T-helper 9 cell (primary cell): Measurements from ENCODE around the gene CNFN.

Experiments used
- DNase-seq: peaks from one replicate; pipeline ENCODE4 v3.0.0-alpha.2; 2020

CNFN gene

GRCh38 chr19:42370626-42371175 is 19.4 kb downstream of the CNFN start:
- DNase-seq = no peak

- DNase-seq = no peak
Observed at GRCh38 chr19:42370068-42370520, 20.0 kb downstream of the CNFN start.

- no peak for DNase-seq
Observed at GRCh38 chr19:42369433-42370067, 20.5 kb downstream of the CNFN start.

GRCh38 chr19:42368765-42369164 is 21.3 kb downstream of the CNFN start:
- DNase-seq = no peak

- DNase-seq = no peak
Observed at GRCh38 chr19:42368360-42368759, 21.7 kb downstream of the CNFN start.

GRCh38 chr19:42367929-42368328 is 22.2 kb downstream of the CNFN start:
- DNase-seq = no peak

GRCh38 chr19:42366673-42367072 is 23.4 kb downstream of the CNFN start:
- no peak for DNase-seq

- no peak for DNase-seq
Observed at GRCh38 chr19:42363614-42364346, 26.3 kb downstream of the CNFN start.

GRCh38 chr19:42362891-42363440 is 27.1 kb downstream of the CNFN start:
- DNase-seq = no peak

GRCh38 chr19:42362342-42362741 is 27.8 kb downstream of the CNFN start:
- no peak for DNase-seq

GRCh38 chr19:42361545-42361910 is 28.6 kb downstream of the CNFN start:
- no peak for DNase-seq

GRCh38 chr19:42360787-42361544 is 29.1 kb downstream of the CNFN start:
- no peak for DNase-seq

- no peak for DNase-seq
Observed at GRCh38 chr19:42357290-42357689, 32.8 kb downstream of the CNFN start.

GRCh38 chr19:42356686-42357085 is 33.4 kb downstream of the CNFN start:
- DNase-seq = no peak

- DNase-seq = no peak
Observed at GRCh38 chr19:42355896-42356295, 34.2 kb downstream of the CNFN start.

- DNase-seq = no peak
Observed at GRCh38 chr19:42353341-42354015, 36.6 kb downstream of the CNFN start.

- DNase-seq = no peak
Observed at GRCh38 chr19:42352301-42353259, 37.5 kb downstream of the CNFN start.

- DNase-seq = no peak
Observed at GRCh38 chr19:42351079-42351735, 38.9 kb downstream of the CNFN start.

GRCh38 chr19:42350417-42350816 is 39.7 kb downstream of the CNFN start:
- DNase-seq = no peak

- DNase-seq = no peak
Observed at GRCh38 chr19:42349378-42350107, 40.6 kb downstream of the CNFN start.
